Smooth muscle cell (in vitro differentiated cells): Measurements from ENCODE around the gene LRRC15. TPM values are rescaled to one million over a fixed set of nuclear protein-coding genes. Genes with fewer than 3 reads are reported as not detected.

Source experiments
- DNase-seq: peaks from one replicate; lab custom pipeline; 2025; ENCODE audit not compliant: unreplicated experiment; lab: John Stamatoyannopoulos, UW
- H2AFZ ChIP-seq: fragments of 200-600 bp; sonication (generic); 2 replicates; pipeline ENCODE4 v1.6.0; 2016; ENCODE audit warnings: antibody characterized with exemption, low read depth, mild to moderate bottlenecking
- H3F3A ChIP-seq: fragments of 200-600 bp; sonication (generic); 2 replicates; pipeline ENCODE4 v1.6.0; 2017; ENCODE audit warnings: antibody characterized with exemption, low read depth
- H3K27ac ChIP-seq: fragments of 200-600 bp; sonication (generic); 2 replicates; pipeline ENCODE4 v1.5.1; 2016; ENCODE audit warnings: low read depth, mild to moderate bottlenecking
- H3K27me3 ChIP-seq: fragments of 200-600 bp; sonication (generic); 2 replicates; pipeline ENCODE4 v1.6.1; 2016; ENCODE audit warnings: low read depth, mild to moderate bottlenecking
- H3K36me3 ChIP-seq: fragments of 200-600 bp; sonication (generic); 2 replicates; pipeline ENCODE4 v1.5.1; 2016; ENCODE audit warnings: low read depth
- H3K4me1 ChIP-seq: fragments of 200-600 bp; sonication (generic); 2 replicates; pipeline ENCODE4 v1.5.1; 2016; ENCODE audit warnings: low read depth
- H3K4me2 ChIP-seq: fragments of 200-600 bp; sonication (generic); 2 replicates; pipeline ENCODE4 v1.6.0; 2016; ENCODE audit warnings: mild to moderate bottlenecking
- H3K4me3 ChIP-seq: fragments of 200-600 bp; sonication (generic); 2 replicates; pipeline ENCODE4 v1.5.1; 2016; ENCODE audit warnings: mild to moderate bottlenecking
- H3K79me2 ChIP-seq: fragments of 200-600 bp; sonication (generic); 2 replicates; pipeline ENCODE4 v1.6.0; 2016; ENCODE audit warnings: low read depth, mild to moderate bottlenecking
- H3K9ac ChIP-seq: fragments of 200-600 bp; sonication (generic); 2 replicates; pipeline ENCODE4 v1.6.0; 2016; ENCODE audit warnings: low read depth
- H3K9me3 ChIP-seq: fragments of 200-600 bp; sonication (generic); replicated peaks from 2 replicates; pipeline ENCODE4 v1.5.1; 2016; ENCODE audit warnings: low read depth
- H4K20me1 ChIP-seq: fragments of 200-600 bp; sonication (generic); 2 replicates; pipeline ENCODE4 v1.6.0; 2016; ENCODE audit warnings: low read depth
- CTCF ChIP-seq: fragments of 200-600 bp; sonication (generic); IDR thresholded peaks from 2 replicates; pipeline ENCODE4 v1.5.1; 2017; ENCODE audit warnings: borderline replicate concordance, mild to moderate bottlenecking, antibody characterized with exemption; ENCODE audit not compliant: insufficient read depth, poor library complexity, severe bottlenecking
- WGBS: methylation state at CpG from one replicate; pipeline ENCODE4 v1.1.7; 2016; ENCODE audit warnings: low lambda C conversion rate; 5-methylcytosine and 5-hydroxymethylcytosine counted together
- polyA plus RNA-seq: library from polyadenylated mRNA; unstranded; fragments of >200 nt; fragmentation: Nextera tagmentation; extraction: Ambion mirVana; gene quantifications from 2 replicates; pipeline ENCODE4 v1.2.1, GENCODE V29; 2016
- total RNA-seq: library from RNA; depleted of rRNA; stranded (reverse); fragments of >200 nt; gene quantifications from 2 replicates; pipeline ENCODE4 v1.2.3, GENCODE V29; 2014

The LRRC15 gene
- total and polyA plus RNA-seq, 2 experiments from 2014 or later = 4.7 to 4.9 TPM

GRCh38 chr3:194379231-194379630 lies 9.7 kb upstream of the LRRC15 start:
- TF ChIP-seq CTCF = no peak
- H2AFZ ChIP-seq = no peak overlapping the region
- H3F3A ChIP-seq = no peaks in the 10 kb centered on the region
- H3K36me3 ChIP-seq = no peaks in the 10 kb centered on the region
- 96% methylated on average over 6 of the region's 6 CpGs for WGBS
- no peak overlapping the region for H3K9ac ChIP-seq
- no peaks in the 10 kb centered on the region for H4K20me1 ChIP-seq
- H3K27ac ChIP-seq = no peak overlapping the region
- H3K9me3 ChIP-seq = no peaks in the 10 kb centered on the region
- no peaks in the 10 kb centered on the region for H3K79me2 ChIP-seq
- no peak overlapping the region for H3K4me2 ChIP-seq
- DNase-seq = no peak
- H3K27me3 ChIP-seq = no peaks in the 10 kb centered on the region
- H3K4me1 ChIP-seq = peaks cover 15% of the 10 kb centered on the region
- H3K4me3 ChIP-seq = no peak overlapping the region

GRCh38 chr3:194377708-194378107 lies 8.2 kb upstream of the LRRC15 start:
- Histone ChIP-seq H3K9me3 (no peaks in the 10 kb centered on the region), H2AFZ (no peak overlapping the region), H3K27ac (no peak overlapping the region), H3K9ac (no peak overlapping the region), H3K4me2 (no peak overlapping the region), H3K79me2 (no peaks in the 10 kb centered on the region), H3K27me3 (no peaks in the 10 kb centered on the region), H3K36me3 (no peaks in the 10 kb centered on the region), H3K4me1 (peaks cover 8% of the 10 kb centered on the region), H3K4me3 (no peak overlapping the region), H4K20me1 (no peaks in the 10 kb centered on the region), H3F3A (no peaks in the 10 kb centered on the region)
- WGBS = 93% methylated on average over 1 of the region's 1 CpG
- no peak for TF ChIP-seq CTCF
- DNase-seq = no peak

GRCh38 chr3:194376241-194376560 lies 6.7 kb upstream of the LRRC15 start:
- no peaks in the 10 kb centered on the region for H3K36me3 ChIP-seq
- H3K79me2 ChIP-seq = no peaks in the 10 kb centered on the region
- H2AFZ ChIP-seq = peak overlapping the region; percentile 41
- peaks cover 6% of the 10 kb centered on the region for H3K4me1 ChIP-seq
- no peak overlapping the region for H3K4me2 ChIP-seq
- no peak overlapping the region for H3K4me3 ChIP-seq
- 92% methylated on average over 10 of the region's 10 CpGs for WGBS
- H4K20me1 ChIP-seq = no peaks in the 10 kb centered on the region
- TF ChIP-seq CTCF = no peak
- H3K9ac ChIP-seq = no peak overlapping the region
- no peak overlapping the region for H3K27ac ChIP-seq
- H3F3A ChIP-seq = no peaks in the 10 kb centered on the region
- H3K9me3 ChIP-seq = no peaks in the 10 kb centered on the region
- no peaks in the 10 kb centered on the region for H3K27me3 ChIP-seq
- no peak for DNase-seq

- H3K9ac ChIP-seq = no peak overlapping the region
- H3K36me3 ChIP-seq = no peaks in the 10 kb centered on the region
- WGBS = 47% methylated on average over 13 of the region's 15 CpGs
- peaks cover 6% of the 10 kb centered on the region for H3K4me1 ChIP-seq
- H3K9me3 ChIP-seq = no peaks in the 10 kb centered on the region
- TF ChIP-seq CTCF = no peak
- no peaks in the 10 kb centered on the region for H3K79me2 ChIP-seq
- H3K4me2 ChIP-seq = peak overlapping the region; percentile 33
- peak overlapping the region; percentile 41 for H2AFZ ChIP-seq
- H4K20me1 ChIP-seq = no peaks in the 10 kb centered on the region
- H3K4me3 ChIP-seq = no peak overlapping the region
- H3K27me3 ChIP-seq = no peaks in the 10 kb centered on the region
- H3K27ac ChIP-seq = no peak overlapping the region
- no peak for DNase-seq
- H3F3A ChIP-seq = no peaks in the 10 kb centered on the region
Measured at GRCh38 chr3:194375473-194376240, 6.1 kb upstream of the LRRC15 start.
